Measurements from ENCODE around the gene RPL22. TPM values are rescaled to one million over a fixed set of nuclear protein-coding genes. Genes with fewer than 3 reads are reported as not detected.

The RPL22 gene
- total RNA-seq, 1 donor from 2014 or later: 414 TPM

- no peak for TF ChIP-seq CTCF (IDR thresholded peaks at IDR 0.05; ENCODE audit: unreplicated experiment)
- peaks cover 22% of the 10 kb centered on the region for H3K36me3 Mint-ChIP-seq (ENCODE audit: insufficient read depth)
- H3K27me3 Mint-ChIP-seq: peaks cover 30% of the 10 kb centered on the region
- no peaks in the 10 kb centered on the region for H3K9me3 Mint-ChIP-seq (ENCODE audit: low read depth)
- no peaks in the 10 kb centered on the region for H3K4me1 Mint-ChIP-seq (ENCODE audit: low read depth)
- no peak overlapping the region for H3K27ac Mint-ChIP-seq
- no peak for DNase-seq (ENCODE audit: low spot score, unreplicated experiment)
- H3K4me3 Mint-ChIP-seq (ENCODE audit: low read depth): no peak overlapping the region
Observed at GRCh38 chr1:6185151-6185550, 14.2 kb downstream of the RPL22 start.

- no peak for DNase-seq (ENCODE audit: low spot score, unreplicated experiment)
- TF ChIP-seq CTCF (IDR thresholded peaks at IDR 0.05; ENCODE audit: unreplicated experiment): no peak
- peaks cover 30% of the 10 kb centered on the region for H3K27me3 Mint-ChIP-seq
- H3K27ac Mint-ChIP-seq: no peak overlapping the region
- no peaks in the 10 kb centered on the region for H3K9me3 Mint-ChIP-seq (ENCODE audit: low read depth)
- H3K4me1 Mint-ChIP-seq (ENCODE audit: low read depth): no peaks in the 10 kb centered on the region
- no peak overlapping the region for H3K4me3 Mint-ChIP-seq (ENCODE audit: low read depth)
- H3K36me3 Mint-ChIP-seq (ENCODE audit: insufficient read depth): peaks cover 19% of the 10 kb centered on the region
Observed at GRCh38 chr1:6184083-6184783, 15.2 kb downstream of the RPL22 start.

- Mint-ChIP-seq H3K36me3 (ENCODE audit: insufficient read depth) (peaks cover 14% of the 10 kb centered on the region), H3K4me3 (ENCODE audit: low read depth) (no peak overlapping the region), H3K9me3 (ENCODE audit: low read depth) (no peaks in the 10 kb centered on the region), H3K27me3 (peaks cover 30% of the 10 kb centered on the region), H3K27ac (no peak overlapping the region), H3K4me1 (ENCODE audit: low read depth) (peaks cover 1% of the 10 kb centered on the region)
- TF ChIP-seq CTCF (IDR thresholded peaks at IDR 0.05; ENCODE audit: unreplicated experiment): no peak
- no peak for DNase-seq (ENCODE audit: low spot score, unreplicated experiment)
Observed at GRCh38 chr1:6183520-6183989, 15.8 kb downstream of the RPL22 start.

- H3K4me3 Mint-ChIP-seq (ENCODE audit: low read depth): no peak overlapping the region
- no peak for DNase-seq (ENCODE audit: low spot score, unreplicated experiment)
Observed at GRCh38 chr1:6181347-6181770, 18.0 kb downstream of the RPL22 start.

GRCh38 chr1:6180707-6181311, 18.6 kb downstream of the RPL22 start:
- DNase-seq (ENCODE audit: low spot score, unreplicated experiment): no peak
- Mint-ChIP-seq H3K27ac (no peak overlapping the region), H3K36me3 (ENCODE audit: insufficient read depth) (peaks cover 6% of the 10 kb centered on the region), H3K9me3 (ENCODE audit: low read depth) (no peaks in the 10 kb centered on the region), H3K4me1 (ENCODE audit: low read depth) (peaks cover 1% of the 10 kb centered on the region), H3K27me3 (peaks cover 30% of the 10 kb centered on the region), H3K4me3 (ENCODE audit: low read depth) (no peak overlapping the region)
- TF ChIP-seq CTCF (IDR thresholded peaks at IDR 0.05; ENCODE audit: unreplicated experiment): no peak

More at GRCh38 chr1:6181347-6181770, 18.0 kb downstream of the RPL22 start:
- peaks cover 1% of the 10 kb centered on the region for H3K4me1 Mint-ChIP-seq (ENCODE audit: low read depth)
- H3K36me3 Mint-ChIP-seq (ENCODE audit: insufficient read depth): peaks cover 9% of the 10 kb centered on the region
- H3K27me3 Mint-ChIP-seq: peaks cover 30% of the 10 kb centered on the region
- no peaks in the 10 kb centered on the region for H3K9me3 Mint-ChIP-seq (ENCODE audit: low read depth)
- no peak for TF ChIP-seq CTCF (IDR thresholded peaks at IDR 0.05; ENCODE audit: unreplicated experiment)
- no peak overlapping the region for H3K27ac Mint-ChIP-seq
